Breast epithelium (tissue), 3 donors: ENCODE measurements around the gene PKNOX1.
"Not testable (repeated sequence)": the region's sequence is repeated elsewhere in the genome, so short reads cannot be mapped to it uniquely, and the experiment has no call there.

Source experiments
- POLR2A ChIP-seq: fragments of 450-650 bp; IDR thresholded peaks from one replicate; pipeline ENCODE4 v1.6.1; 2016; ENCODE audit warnings: antibody characterized with exemption, mild to moderate bottlenecking, moderate library complexity
- POLR2AphosphoS5 ChIP-seq, 3 donors: sonication (generic); formaldehyde crosslinking; IDR thresholded peaks; one replicate each; pipeline ENCODE4 v1.6.1; 2017; ENCODE audit warnings: antibody characterized with exemption in 3 of 3
- TF ChIP-seq, protein P1 (sequence below), 3 donors: fragments of 450-650 bp; IDR thresholded peaks; one replicate each; pipeline ENCODE4 v1.5.1; 2016 to 2017; ENCODE audit warnings: antibody characterized with exemption in 3 of 3, mild to moderate bottlenecking in 3 of 3, moderate library complexity in 3 of 3

DNA sequence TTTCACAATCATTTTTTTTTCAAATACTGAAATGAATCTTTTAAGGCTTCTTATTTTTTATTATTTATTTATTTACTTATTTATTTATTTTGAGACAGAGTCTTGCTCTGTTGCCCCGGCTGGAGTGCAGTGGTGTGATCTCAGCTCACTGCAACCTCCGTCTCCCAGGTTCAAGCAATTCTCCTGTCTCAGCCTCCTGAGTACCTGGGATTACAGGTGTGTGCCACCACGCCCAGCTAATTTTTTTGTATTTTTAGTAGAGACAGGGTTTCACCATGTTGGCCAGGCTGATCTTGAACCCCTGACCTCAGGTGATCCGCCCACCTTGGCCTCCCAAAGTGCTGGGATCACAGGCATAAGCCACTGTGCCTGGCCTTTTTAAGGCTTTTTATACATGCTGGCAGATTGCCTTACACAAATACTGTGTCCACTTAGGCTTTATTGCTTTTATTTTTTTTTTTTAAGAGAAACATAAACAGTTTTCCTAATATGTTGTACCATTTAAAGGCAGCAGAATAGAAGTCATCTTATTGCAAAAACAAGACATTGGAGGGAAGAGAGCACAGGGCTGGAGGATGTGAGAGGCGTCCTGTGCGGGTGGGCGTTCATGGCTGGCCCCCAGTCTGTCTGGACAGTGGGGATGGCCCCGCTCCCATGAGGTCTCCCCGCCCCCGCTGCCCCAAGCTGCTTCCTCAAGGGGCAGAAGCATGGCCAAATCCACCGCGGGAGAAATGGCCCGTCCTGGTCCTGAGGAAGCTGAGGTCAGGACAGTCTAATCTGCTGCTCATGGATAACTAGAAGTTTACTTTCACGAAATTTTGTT is 31.9 kb downstream of the PKNOX1 start:
- TF ChIP-seq, protein P1, sequence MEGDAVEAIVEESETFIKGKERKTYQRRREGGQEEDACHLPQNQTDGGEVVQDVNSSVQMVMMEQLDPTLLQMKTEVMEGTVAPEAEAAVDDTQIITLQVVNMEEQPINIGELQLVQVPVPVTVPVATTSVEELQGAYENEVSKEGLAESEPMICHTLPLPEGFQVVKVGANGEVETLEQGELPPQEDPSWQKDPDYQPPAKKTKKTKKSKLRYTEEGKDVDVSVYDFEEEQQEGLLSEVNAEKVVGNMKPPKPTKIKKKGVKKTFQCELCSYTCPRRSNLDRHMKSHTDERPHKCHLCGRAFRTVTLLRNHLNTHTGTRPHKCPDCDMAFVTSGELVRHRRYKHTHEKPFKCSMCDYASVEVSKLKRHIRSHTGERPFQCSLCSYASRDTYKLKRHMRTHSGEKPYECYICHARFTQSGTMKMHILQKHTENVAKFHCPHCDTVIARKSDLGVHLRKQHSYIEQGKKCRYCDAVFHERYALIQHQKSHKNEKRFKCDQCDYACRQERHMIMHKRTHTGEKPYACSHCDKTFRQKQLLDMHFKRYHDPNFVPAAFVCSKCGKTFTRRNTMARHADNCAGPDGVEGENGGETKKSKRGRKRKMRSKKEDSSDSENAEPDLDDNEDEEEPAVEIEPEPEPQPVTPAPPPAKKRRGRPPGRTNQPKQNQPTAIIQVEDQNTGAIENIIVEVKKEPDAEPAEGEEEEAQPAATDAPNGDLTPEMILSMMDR (IDR thresholded peaks at IDR 0.05), result not testable (repeated sequence)
- not testable (repeated sequence) for TF ChIP-seq POLR2A; POLR2AphosphoS5 (IDR thresholded peaks at IDR 0.05)
